Naive thymus-derived CD8-positive, alpha-beta T cell (primary cell): ENCODE data around the gene SYAP1. TPM values are rescaled to one million over a fixed set of nuclear protein-coding genes. Genes with fewer than 3 reads are reported as not detected.

Experiments
- ATAC-seq, 2 donors: fragments of 150-1000 bp; cut with Tn5 transposase in 1 of 2; sonication (Bioruptor Pico), chemical (Tn5 transposase) in 1 of 2; 1 replicate in 1 of 2; 2 replicates in 1 of 2; pipeline ENCODE4 v1.10.0; 2021; ENCODE audit warnings: mild to moderate bottlenecking in 2 of 2, moderate library complexity in 2 of 2
- POLR2A ChIA-PET: fragments of 350-600 bp; sonication (Branson Sonifier 250); formaldehyde crosslinking; loops from one replicate; lab custom pipeline; 2021; ENCODE audit warnings: antibody characterized with exemption; lab: Charles Lee
- DNase-seq, 10 donors: peaks; one replicate each; pipeline versions ENCODE4 v3.0.0 to v3.0.0-alpha.2; 2020 to 2022
- H3K27ac Mint-ChIP-seq, 10 donors: one replicate each; pipeline ENCODE4 v1.8.0; 2020 to 2022; ENCODE audit warnings: mild to moderate bottlenecking in 10 of 10, mixed read lengths in 10 of 10, moderate library complexity in 4 of 10, inconsistent platforms in 1 of 10
- H3K27me3 Mint-ChIP-seq, 5 donors: one replicate each; pipeline ENCODE4 v1.8.0; 2021 to 2022; ENCODE audit warnings: mixed read lengths in 5 of 5
- H3K36me3 Mint-ChIP-seq, 3 donors: one replicate each; pipeline ENCODE4 v1.8.0; 2020 to 2022; ENCODE audit warnings: mixed read lengths in 3 of 3, mild to moderate bottlenecking in 2 of 3, inconsistent platforms in 1 of 3
- H3K4me1 Mint-ChIP-seq, 4 donors: one replicate each; pipeline ENCODE4 v1.8.0; 2021 to 2022; ENCODE audit warnings: mixed read lengths in 4 of 4
- H3K4me3 Mint-ChIP-seq, 10 donors: one replicate each; pipeline ENCODE4 v1.8.0; 2020 to 2022; ENCODE audit warnings: mild to moderate bottlenecking in 10 of 10, mixed read lengths in 10 of 10, moderate library complexity in 6 of 10, inconsistent platforms in 1 of 10
- H3K9me3 Mint-ChIP-seq, 9 donors: one replicate each; pipeline ENCODE4 v1.8.0; 2020 to 2022; ENCODE audit warnings: mixed read lengths in 9 of 9, mild to moderate bottlenecking in 3 of 9, inconsistent platforms in 1 of 9, moderate library complexity in 1 of 9
- polyA plus RNA-seq, 3 donors: library from polyadenylated mRNA; unstranded; fragments of 300-500 nt; fragmentation: Illumina TruSeq; gene quantifications; one replicate each; pipeline ENCODE4 v1.2.3, GENCODE V29; 2021
- total RNA-seq, 8 experiments: library from RNA in 2 of 8; stranded (reverse) in 2 of 8; gene quantifications; one replicate each; pipeline ENCODE4 v1.2.3 and lab custom pipeline; 2021 to 2026

SYAP1 gene
- total and polyA plus RNA-seq, 5 experiments from 2014 or later: 13.3 to 17.8 (median 16.4) TPM

DNA sequence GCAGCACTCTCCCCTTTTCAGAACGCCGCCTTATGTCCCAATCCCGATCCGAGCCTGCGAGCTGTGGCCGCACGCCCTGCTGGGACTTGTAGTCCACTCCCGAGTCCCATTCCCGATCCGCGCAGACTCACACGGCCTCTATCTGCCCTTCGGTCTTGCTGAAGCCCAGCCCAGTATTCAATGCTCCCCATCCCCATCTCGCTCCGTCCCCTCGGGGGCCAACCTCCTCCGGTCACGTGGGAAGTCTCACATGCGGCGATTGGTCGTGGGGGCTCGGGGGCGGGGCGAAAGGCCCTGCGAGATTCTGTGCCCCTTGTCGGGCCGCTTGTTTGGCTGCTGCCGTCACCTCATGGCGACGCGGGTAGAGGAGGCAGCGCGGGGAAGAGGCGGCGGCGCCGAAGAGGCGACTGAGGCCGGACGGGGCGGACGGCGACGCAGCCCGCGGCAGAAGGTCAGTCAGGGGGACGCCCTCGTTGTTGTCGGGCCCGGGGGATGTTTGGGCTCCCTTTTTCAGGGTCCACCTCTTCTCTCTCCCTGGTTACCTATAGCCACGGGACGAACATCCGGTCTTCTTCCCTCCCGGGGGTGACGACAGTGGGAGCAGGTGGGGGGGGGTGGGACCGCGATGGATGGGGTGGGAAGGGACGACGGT is 66.9 kb downstream of the SYAP1 start, which contains the start of gene TXLNG:
TXLNG (plus strand) TSS at position 328 of the 652 bp plus-strand sequence; CDS start at position 350, 22 bp downstream.
- ATAC-seq (peak; percentile 91 to 93), DNase-seq (peak; percentile 79 to 98 (median 93))
- peak within 1 kb of the TSS; percentile 93 to 100 (median 98) for H3K4me3 Mint-ChIP-seq
- POLR2A ChIA-PET: interaction anchor here (0.6 to 1.0 kb wide), 3 partner anchors 67 to 77 kb away, joined by 4 to 9 read pairs (median 4); partner anchors contain the start of gene SYAP1
- peaks cover 6 to 24% (median 14%) of the 10 kb centered on the region in 4 donors for H3K4me1 Mint-ChIP-seq
- H3K27ac Mint-ChIP-seq: peak within 1 kb of the TSS; percentile 90 to 97 (median 94)
- peaks cover 0 to 7% (median 0%) of the 10 kb centered on the region in 3 donors for H3K36me3 Mint-ChIP-seq
- H3K9me3 Mint-ChIP-seq: no peaks in the 10 kb centered on the region
- H3K27me3 Mint-ChIP-seq: no peaks in the 10 kb centered on the region

DNA sequence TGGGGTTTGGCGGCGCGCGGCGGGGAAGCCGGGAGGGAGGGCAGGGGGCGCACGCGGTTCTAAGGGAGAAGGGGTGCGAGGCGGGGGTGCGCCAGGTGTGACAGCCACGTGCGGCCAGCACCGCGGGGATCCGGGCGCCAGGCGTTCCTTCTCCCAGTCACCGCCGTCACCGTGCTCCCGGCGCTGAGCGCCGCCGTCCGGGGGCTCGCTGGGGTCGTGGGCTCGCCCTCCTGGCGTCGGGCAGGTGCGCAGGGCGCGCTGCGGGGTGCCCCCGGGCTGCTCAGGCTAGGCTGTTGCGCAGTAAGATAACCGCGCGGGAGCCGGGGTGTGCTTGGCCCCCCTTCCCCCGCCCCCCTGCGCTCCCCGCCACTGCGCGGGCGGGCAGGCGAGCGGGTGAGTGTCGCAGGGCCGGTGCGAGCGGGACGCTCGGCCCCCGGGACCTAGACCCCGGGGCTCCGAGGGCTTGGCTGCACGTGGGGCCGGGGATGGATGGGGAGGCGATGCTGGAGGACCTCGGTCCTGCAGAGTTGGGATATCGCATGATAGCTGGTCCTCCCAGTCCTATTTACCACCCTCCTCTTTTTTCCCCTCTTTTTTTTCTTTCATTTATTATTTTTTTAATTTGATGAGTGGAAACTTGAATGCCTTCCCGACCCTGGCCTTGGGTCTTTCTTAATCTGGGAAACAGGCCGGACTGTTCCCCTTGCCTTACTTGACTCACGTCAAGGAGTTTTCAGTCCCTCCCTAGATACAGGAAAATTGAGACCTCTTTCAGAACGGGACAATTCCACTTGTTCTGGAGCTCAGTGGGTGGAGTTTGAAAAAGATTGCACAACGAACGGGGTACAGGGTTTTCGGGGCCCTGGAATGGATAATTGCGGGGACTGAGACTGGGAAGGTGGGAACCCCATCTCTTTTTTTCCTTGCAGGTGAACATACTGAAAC is 67.7 kb downstream of the SYAP1 start:
- peak overlapping the region in 8 of 10 donors; percentile 90 to 97 (median 95) for H3K27ac Mint-ChIP-seq
- peaks cover 0 to 12% (median 0%) of the 10 kb centered on the region in 3 donors for H3K36me3 Mint-ChIP-seq
- peak overlapping the region; percentile 72 to 100 (median 96) for H3K4me3 Mint-ChIP-seq
- peak; percentile 12 to 66 (median 43) for DNase-seq
- peak; percentile 38 to 43 for ATAC-seq
- no peaks in the 10 kb centered on the region for H3K9me3 Mint-ChIP-seq
- H3K4me1 Mint-ChIP-seq: peaks cover 6 to 25% (median 14%) of the 10 kb centered on the region in 4 donors
- H3K27me3 Mint-ChIP-seq: no peaks in the 10 kb centered on the region
- POLR2A ChIA-PET: no interaction called here

DNA sequence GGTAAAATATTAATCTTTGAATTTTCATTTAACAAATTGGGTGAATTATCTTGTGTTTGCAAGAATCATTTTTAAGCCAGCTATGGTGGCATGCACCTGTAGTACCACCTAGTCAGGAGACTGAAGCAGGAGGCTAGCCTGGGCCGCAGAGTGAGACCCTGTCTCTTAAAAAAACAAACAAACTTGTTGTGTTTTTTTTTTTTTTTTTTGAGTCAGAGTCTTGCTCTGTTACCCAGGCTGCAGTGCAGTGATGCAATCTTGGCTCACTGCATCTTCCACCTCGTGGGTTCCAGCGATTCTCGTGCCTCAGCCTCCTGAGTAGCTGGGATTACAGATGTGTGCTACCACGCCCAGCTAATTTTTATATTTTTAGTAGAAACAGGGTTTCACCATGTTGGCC is 69.1 kb downstream of the SYAP1 start:
- peaks cover 6 to 26% (median 14%) of the 10 kb centered on the region in 4 donors for H3K4me1 Mint-ChIP-seq
- H3K9me3 Mint-ChIP-seq: no peaks in the 10 kb centered on the region
- H3K4me3 Mint-ChIP-seq: peak overlapping the region in 7 of 10 donors; percentile 28 to 87 (median 76)
- peak overlapping the region in 3 of 10 donors; percentile 51 to 63 (median 57) for H3K27ac Mint-ChIP-seq
- no peak for DNase-seq
- POLR2A ChIA-PET: no interaction called here
- H3K36me3 Mint-ChIP-seq: peaks cover 0 to 16% (median 0%) of the 10 kb centered on the region in 3 donors
- no peaks in the 10 kb centered on the region for H3K27me3 Mint-ChIP-seq
- ATAC-seq: no peak

DNA sequence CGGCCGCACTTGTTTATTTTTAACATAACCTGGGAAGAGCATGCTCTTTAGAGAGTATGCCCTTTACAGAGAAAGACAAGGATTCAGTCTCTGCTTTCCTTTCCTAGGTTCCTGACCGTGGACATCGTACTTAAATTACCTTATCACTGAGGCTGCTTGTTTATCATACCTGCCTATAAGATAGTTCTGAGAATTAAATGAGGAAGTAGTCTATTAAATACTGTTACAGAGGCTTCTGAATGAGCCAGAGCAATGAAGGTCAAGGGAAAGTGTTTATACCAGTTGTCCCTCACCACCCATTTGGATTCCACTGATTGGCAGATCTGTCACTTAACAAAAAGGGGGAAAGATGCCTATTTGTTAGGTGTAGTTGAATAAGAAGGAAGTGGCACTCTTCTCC is 76.9 kb downstream of the SYAP1 start:
- Mint-ChIP-seq H3K27ac (peak overlapping the region in 1 of 10 donors; percentile 26), H3K4me1 (peaks cover 0 to 28% (median 4%) of the 10 kb centered on the region in 4 donors), H3K36me3 (peaks cover 0 to 46% (median 2%) of the 10 kb centered on the region in 3 donors), H3K27me3 (no peaks in the 10 kb centered on the region), H3K4me3 (no peak overlapping the region), H3K9me3 (no peaks in the 10 kb centered on the region)
- ATAC-seq (no peak), DNase-seq (no peak)
- POLR2A ChIA-PET: no interaction called here

DNA sequence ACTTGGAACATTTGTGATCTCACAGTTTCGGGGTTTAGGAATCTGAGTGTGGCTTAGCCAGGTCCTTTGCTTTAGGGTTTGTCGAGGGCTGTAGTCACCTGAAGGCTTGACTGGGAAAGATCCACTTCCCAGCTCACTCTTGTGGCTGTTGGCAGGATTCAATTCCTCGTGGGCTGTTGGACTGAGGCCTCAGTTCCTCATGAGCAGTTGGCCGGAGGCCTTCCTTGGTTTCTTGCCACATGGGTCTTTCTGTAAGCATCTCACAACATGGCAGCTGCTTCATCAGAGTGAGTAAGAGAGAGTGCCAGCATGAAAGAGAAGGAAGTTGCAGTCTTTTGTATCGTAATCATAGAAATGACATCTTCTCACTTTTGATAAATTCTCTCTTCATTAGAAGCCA is 77.9 kb downstream of the SYAP1 start:
- no peak for DNase-seq
- Mint-ChIP-seq H3K4me1 (peaks cover 0 to 28% (median 4%) of the 10 kb centered on the region in 4 donors), H3K36me3 (peaks cover 0 to 39% (median 2%) of the 10 kb centered on the region in 3 donors), H3K27me3 (no peaks in the 10 kb centered on the region), H3K27ac (no peak overlapping the region), H3K4me3 (no peak overlapping the region), H3K9me3 (no peaks in the 10 kb centered on the region)
- POLR2A ChIA-PET: no interaction called here
- no peak for ATAC-seq

DNA sequence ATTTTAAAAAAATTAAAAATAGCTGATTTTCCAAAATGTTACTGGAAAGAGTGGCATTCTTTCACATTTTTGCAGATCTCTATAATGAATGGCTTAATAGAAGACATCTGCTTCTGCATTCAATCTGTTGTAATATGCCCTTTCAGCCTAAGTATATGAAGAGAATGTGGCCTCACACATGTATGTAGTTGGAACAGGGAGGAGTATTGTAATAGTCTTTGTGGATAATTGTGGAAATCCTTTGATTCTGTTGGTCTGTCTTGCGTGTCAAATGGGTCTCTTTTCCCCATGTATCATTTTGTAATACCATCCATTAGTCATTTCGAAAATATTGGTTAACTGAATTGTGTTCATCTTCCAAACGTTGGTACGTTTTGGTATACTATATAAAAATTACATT is 78.4 kb downstream of the SYAP1 start:
- peaks cover 0 to 28% (median 4%) of the 10 kb centered on the region in 4 donors for H3K4me1 Mint-ChIP-seq
- no peak overlapping the region for H3K4me3 Mint-ChIP-seq
- H3K27ac Mint-ChIP-seq: no peak overlapping the region
- POLR2A ChIA-PET: no interaction called here
- no peaks in the 10 kb centered on the region for H3K27me3 Mint-ChIP-seq
- DNase-seq (no peak), ATAC-seq (no peak)
- H3K9me3 Mint-ChIP-seq: no peaks in the 10 kb centered on the region
- peaks cover 0 to 43% (median 2%) of the 10 kb centered on the region in 3 donors for H3K36me3 Mint-ChIP-seq

DNA sequence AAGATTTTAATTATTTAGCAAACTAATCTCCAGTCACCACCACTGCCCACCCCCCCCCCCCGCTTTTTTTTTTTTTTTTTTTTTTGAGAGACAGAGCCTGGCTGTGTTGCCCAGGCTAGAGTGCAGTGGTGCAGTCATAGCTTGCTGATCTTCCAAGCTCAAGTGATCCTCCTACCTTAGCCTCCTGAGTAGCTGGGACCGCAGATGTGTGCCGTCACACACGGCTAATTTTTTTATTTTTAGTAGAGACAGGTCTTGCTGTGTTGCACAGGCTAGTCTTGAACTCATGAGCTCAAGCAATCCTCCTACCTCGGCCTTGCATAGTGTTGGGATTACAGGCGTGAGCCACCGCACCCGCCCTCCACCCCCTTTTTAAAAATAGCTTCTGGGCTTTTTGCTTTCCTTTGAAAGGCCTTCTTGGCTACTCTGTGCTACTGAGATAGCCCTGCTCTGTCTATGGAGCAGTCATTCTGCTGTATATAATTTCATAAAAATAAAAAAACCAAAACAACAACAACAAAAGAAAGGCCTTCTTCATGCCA is 85.6 kb downstream of the SYAP1 start:
- no peak for ATAC-seq
- Mint-ChIP-seq H3K9me3 (no peaks in the 10 kb centered on the region), H3K4me3 (no peak overlapping the region), H3K4me1 (peaks cover 7 to 34% (median 23%) of the 10 kb centered on the region in 4 donors), H3K27ac (no peak overlapping the region), H3K36me3 (peaks cover 0 to 27% (median 0%) of the 10 kb centered on the region in 3 donors), H3K27me3 (no peaks in the 10 kb centered on the region)
- DNase-seq: no peak
- POLR2A ChIA-PET: no interaction called here

DNA sequence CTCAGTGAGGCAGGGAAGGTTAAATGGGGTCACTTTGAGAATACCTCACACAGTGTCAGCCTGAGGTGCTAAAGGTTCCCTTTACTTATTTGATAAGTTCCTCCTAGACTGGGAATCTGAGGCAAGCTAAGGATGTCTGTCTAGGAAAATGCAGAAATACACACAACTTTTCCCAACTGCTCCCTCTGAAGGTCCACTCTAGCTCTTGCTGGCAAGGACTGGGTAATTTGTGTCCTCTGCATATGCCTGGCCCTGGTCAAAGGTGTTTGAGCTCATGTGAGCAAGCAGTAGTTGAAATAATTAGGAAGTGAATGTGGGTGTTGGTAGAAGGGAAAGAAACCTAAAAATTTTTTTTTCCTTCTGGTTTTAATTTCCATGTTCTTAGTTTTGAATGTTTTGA is 88.1 kb downstream of the SYAP1 start:
- H3K27me3 Mint-ChIP-seq: no peaks in the 10 kb centered on the region
- peaks cover 0 to 27% (median 0%) of the 10 kb centered on the region in 3 donors for H3K36me3 Mint-ChIP-seq
- ATAC-seq (no peak), DNase-seq (no peak)
- H3K4me1 Mint-ChIP-seq: peaks cover 9 to 31% (median 23%) of the 10 kb centered on the region in 4 donors
- H3K9me3 Mint-ChIP-seq: no peaks in the 10 kb centered on the region
- POLR2A ChIA-PET: no interaction called here
- no peak overlapping the region for H3K4me3 Mint-ChIP-seq
- H3K27ac Mint-ChIP-seq: peak overlapping the region in 3 of 10 donors; percentile 30 to 62 (median 34)

DNA sequence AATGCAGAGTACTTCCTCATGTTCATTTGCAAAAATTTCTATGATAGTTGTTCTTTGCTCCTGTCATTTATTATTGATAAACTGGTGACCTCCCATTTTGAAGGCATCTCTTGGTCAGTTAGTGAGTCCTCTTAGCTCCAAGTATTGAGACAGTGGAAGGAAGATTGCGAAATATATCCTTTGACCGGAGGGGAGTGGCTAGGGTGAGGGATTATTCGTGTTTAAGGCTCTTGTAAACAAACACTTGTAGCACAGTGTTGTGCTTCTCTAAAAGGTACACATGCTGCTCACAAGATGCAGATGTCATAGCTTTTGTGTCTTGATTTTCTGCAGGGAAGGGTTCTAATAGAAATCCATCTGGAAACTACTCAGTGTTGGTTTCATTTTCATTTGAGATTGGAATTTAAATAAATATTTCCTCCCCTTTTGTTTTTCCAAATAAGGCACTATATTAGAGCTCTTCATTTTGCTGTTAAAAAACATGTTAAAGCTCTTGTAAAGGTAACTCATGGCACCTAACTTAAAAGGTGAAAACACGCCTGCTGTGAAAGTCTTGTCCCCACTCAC is 88.6 kb downstream of the SYAP1 start:
- H3K36me3 Mint-ChIP-seq: peaks cover 0 to 26% (median 1%) of the 10 kb centered on the region in 3 donors
- H3K27me3 Mint-ChIP-seq: no peaks in the 10 kb centered on the region
- no peak for ATAC-seq
- peak overlapping the region in 2 of 10 donors; percentile 23 to 43 for H3K4me3 Mint-ChIP-seq
- POLR2A ChIA-PET: no interaction called here
- no peaks in the 10 kb centered on the region for H3K9me3 Mint-ChIP-seq
- H3K4me1 Mint-ChIP-seq: peaks cover 9 to 31% (median 23%) of the 10 kb centered on the region in 4 donors
- no peak for DNase-seq
- H3K27ac Mint-ChIP-seq: peak overlapping the region in 5 of 10 donors; percentile 30 to 62 (median 43)

DNA sequence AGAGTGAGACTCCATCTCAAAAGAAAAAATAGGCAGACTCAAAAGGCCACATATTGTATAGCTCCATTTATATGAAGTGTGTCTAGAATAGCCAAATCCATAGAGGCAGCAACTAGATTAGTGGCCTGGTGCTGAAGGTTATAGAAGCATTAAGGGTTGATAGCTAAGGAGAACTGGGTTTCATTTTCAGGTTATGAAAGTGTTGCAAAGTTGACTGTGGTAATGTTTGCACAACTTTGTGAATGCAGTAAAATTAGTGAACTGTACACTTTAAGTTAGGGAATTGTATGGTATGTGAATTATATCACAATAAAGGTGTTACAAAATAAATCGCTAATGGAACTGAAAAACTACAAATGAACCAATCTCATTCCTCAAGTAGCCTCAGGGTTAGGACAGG is 95.2 kb downstream of the SYAP1 start:
- H3K4me1 Mint-ChIP-seq: peaks cover 4 to 14% (median 6%) of the 10 kb centered on the region in 4 donors
- no peak for DNase-seq
- H3K36me3 Mint-ChIP-seq: peaks cover 0 to 39% (median 1%) of the 10 kb centered on the region in 3 donors
- POLR2A ChIA-PET: no interaction called here
- H3K27ac Mint-ChIP-seq: peak overlapping the region in 1 of 10 donors; percentile 49
- no peak for ATAC-seq
- H3K4me3 Mint-ChIP-seq: no peak overlapping the region
- no peaks in the 10 kb centered on the region for H3K27me3 Mint-ChIP-seq
- H3K9me3 Mint-ChIP-seq: no peaks in the 10 kb centered on the region
